ENCODE data around the gene TMOD3. TPM values are rescaled to one million over a fixed set of nuclear protein-coding genes. Genes with fewer than 3 reads are reported as not detected.

Gene TMOD3
- total and polyA plus RNA-seq, 4 donors: 12.4 to 108 (median 41.1) TPM

DNA sequence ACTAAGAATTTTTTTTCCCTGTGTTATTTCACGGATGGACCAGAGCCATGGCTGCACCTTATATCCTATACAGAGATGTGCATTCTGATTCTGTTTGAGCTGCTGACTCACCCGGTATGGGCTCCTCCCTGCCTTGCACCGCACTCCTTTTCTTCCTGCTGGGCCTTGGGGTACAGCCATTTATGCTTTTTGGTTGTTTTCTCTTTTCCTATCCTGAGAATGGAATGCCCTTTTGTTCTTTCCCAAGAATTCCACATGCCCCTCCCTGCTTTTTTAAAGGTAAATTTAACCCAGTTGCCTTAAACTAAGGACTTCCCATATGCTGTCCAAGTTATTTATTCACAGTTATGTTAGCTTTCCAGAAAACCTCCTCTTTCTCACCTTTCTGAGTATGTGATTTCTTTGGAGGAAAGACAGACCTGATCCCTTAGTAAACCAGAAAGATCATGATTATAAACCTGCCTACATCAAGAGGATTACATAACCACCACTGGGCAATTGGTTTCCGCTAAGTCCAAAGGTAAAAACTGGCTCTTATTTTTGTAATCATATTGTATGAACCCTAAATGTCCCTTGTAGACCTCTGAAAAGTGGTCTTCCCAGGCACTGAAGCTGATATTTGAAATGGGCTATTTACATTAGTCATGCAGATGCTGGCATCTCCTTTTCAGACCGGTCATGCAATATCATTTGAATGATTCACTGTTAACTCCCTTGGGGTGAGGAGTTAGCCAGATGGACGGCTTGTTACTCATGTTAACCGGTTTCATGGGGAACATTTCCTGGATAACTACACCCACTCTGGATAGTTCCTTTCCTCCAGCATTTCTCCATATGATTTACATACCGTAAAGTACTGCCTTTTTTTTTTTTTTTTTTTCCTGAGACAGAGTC, 45.5 kb downstream of the TMOD3 start:
- Histone ChIP-seq H3K4me1 (ENCODE audit: control insufficient read depth in 5 of 5, insufficient read depth in 5 of 5, low read length in 5 of 5) (peaks cover 0 to 21% (median 10%) of the 10 kb centered on the region in 5 donors), H3K27me3 (ENCODE audit: control insufficient read depth in 3 of 3, insufficient read depth in 3 of 3, low read length in 2 of 3) (no peaks in the 10 kb centered on the region), H3K9ac (ENCODE audit: insufficient read depth in 1 of 2, low read length in 2 of 2) (no peak overlapping the region), H3K9me3 (ENCODE audit: control insufficient read depth in 4 of 4, insufficient read depth in 3 of 4, low read length in 3 of 4) (peaks cover 0 to 4% (median 0%) of the 10 kb centered on the region in 4 donors), H3K4me3 (no peak overlapping the region), H3K36me3 (ENCODE audit: control insufficient read depth in 4 of 4, insufficient read depth in 4 of 4, low read length in 4 of 4) (peaks cover 6 to 20% (median 10%) of the 10 kb centered on the region in 4 donors), H3K27ac (ENCODE audit: low read depth in 1 of 2, low read length in 1 of 2) (peak overlapping the region; percentile 40 to 60)
- ATAC-seq (ENCODE audit: insufficient read depth, low FRiP score): peak; percentile 70
- DNase-seq: no peak
- TF ChIP-seq, protein P1, sequence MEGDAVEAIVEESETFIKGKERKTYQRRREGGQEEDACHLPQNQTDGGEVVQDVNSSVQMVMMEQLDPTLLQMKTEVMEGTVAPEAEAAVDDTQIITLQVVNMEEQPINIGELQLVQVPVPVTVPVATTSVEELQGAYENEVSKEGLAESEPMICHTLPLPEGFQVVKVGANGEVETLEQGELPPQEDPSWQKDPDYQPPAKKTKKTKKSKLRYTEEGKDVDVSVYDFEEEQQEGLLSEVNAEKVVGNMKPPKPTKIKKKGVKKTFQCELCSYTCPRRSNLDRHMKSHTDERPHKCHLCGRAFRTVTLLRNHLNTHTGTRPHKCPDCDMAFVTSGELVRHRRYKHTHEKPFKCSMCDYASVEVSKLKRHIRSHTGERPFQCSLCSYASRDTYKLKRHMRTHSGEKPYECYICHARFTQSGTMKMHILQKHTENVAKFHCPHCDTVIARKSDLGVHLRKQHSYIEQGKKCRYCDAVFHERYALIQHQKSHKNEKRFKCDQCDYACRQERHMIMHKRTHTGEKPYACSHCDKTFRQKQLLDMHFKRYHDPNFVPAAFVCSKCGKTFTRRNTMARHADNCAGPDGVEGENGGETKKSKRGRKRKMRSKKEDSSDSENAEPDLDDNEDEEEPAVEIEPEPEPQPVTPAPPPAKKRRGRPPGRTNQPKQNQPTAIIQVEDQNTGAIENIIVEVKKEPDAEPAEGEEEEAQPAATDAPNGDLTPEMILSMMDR (IDR thresholded peaks at IDR 0.05; ENCODE audit: control extremely low read depth, extremely low read depth): no peak
- WGBS, 2 donors: 67 to 78% methylated on average over 8 of the region's 8 CpGs

DNA sequence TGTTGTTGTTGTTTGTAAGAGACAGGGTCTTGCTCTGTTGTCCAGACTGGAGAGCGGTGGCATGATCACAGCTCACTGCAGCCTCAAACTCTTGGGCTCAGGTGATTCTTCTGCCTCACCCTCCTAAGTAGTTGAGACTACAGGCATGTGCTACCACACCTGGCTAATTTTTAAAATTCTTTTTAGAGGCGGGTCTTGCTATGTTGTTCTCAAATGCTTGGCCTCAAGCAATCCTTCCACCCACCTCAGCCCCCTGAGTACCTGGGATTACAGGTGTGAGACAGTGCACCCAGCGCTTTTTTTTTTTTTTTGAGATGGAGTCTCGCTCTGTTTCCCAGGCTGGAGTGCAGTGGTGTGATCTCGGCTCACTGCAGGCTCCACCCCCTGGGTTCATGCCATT, 46.7 kb downstream of the TMOD3 start:
- ATAC-seq (ENCODE audit: insufficient read depth, low FRiP score): peak; percentile 45
- peaks cover 0 to 22% (median 10%) of the 10 kb centered on the region in 5 donors for H3K4me1 ChIP-seq (ENCODE audit: control insufficient read depth in 5 of 5, insufficient read depth in 5 of 5, low read length in 5 of 5)
- WGBS, 2 donors: 77 to 93% methylated on average over 5 of the region's 5 CpGs

DNA sequence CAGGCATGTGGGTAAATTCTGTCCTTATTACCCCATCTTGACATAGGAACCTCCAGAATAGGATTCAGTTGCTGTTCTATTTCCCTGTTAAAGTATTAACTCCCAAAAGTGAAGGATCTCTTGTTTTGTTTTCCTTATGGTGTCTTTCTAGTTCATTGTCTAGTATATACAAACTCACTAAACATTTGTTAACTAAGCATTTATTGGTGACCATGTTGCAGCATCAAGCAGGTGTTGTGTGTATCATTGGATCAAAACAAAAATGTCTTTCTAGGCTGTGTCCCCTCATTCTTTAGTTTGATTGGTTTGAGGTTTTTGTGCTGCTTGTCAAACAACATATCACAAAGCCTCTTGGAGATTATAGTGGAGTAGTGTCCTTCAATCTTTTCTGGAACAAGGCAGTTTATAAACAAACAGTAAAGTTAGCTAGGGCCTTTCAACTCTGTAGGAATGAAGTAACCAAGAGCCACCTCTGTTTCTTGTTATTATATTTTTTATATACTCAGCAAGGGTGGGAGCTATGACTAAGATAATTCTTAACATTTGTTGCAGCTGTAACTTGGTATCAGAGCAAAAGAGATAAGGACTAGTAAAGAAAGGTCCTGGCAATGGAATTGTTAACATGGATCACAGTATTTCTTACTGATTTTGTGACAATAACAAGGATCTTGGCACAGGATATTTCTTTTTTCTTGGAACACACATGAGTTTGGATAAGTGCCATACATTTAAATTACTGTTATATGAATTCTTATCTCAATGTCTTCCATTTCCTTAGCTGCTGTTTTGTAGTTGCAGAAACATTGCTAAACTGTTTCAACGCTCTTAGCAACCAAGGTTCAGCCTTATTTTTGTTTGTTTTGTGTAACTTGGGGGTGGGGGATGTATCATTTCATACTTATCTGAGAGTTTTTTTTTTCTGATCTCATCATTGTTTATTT, 49.3 kb downstream of the TMOD3 start:
- peak; percentile 73 to 99 (median 98) for DNase-seq
- Histone ChIP-seq H3K36me3 (ENCODE audit: control insufficient read depth in 4 of 4, insufficient read depth in 4 of 4, low read length in 4 of 4) (peaks cover 0 to 6% (median 2%) of the 10 kb centered on the region in 4 donors), H3K4me1 (ENCODE audit: control insufficient read depth in 5 of 5, insufficient read depth in 5 of 5, low read length in 5 of 5) (peaks cover 0 to 31% (median 10%) of the 10 kb centered on the region in 5 donors), H3K9me3 (ENCODE audit: control insufficient read depth in 4 of 4, insufficient read depth in 3 of 4, low read length in 3 of 4) (no peaks in the 10 kb centered on the region), H3K9ac (ENCODE audit: insufficient read depth in 1 of 2, low read length in 2 of 2) (no peak overlapping the region), H3K27ac (ENCODE audit: low read depth in 1 of 2, low read length in 1 of 2) (peak overlapping the region in 1 of 2 donors; percentile 72), H3K4me3 (no peak overlapping the region), H3K27me3 (ENCODE audit: control insufficient read depth in 3 of 3, insufficient read depth in 3 of 3, low read length in 2 of 3) (no peaks in the 10 kb centered on the region)
- TF ChIP-seq, protein P1 (IDR thresholded peaks at IDR 0.05; ENCODE audit: control extremely low read depth, extremely low read depth): no peak
- ATAC-seq (ENCODE audit: insufficient read depth, low FRiP score): no peak
- WGBS, 2 donors: 10 to 17% methylated on average over 1 of the region's 1 CpG

More for the DNA sequence above, 46.7 kb downstream of the TMOD3 start:
- H3K27me3 ChIP-seq (ENCODE audit: control insufficient read depth in 3 of 3, insufficient read depth in 3 of 3, low read length in 2 of 3): no peaks in the 10 kb centered on the region
- H3K9ac ChIP-seq (ENCODE audit: insufficient read depth in 1 of 2, low read length in 2 of 2): no peak overlapping the region
- no peaks in the 10 kb centered on the region for H3K9me3 ChIP-seq (ENCODE audit: control insufficient read depth in 4 of 4, insufficient read depth in 3 of 4, low read length in 3 of 4)
- H3K4me3 ChIP-seq: no peak overlapping the region
- TF ChIP-seq, protein P1 (IDR thresholded peaks at IDR 0.05; ENCODE audit: control extremely low read depth, extremely low read depth): no peak
- DNase-seq: no peak
- peaks cover 0 to 13% (median 7%) of the 10 kb centered on the region in 4 donors for H3K36me3 ChIP-seq (ENCODE audit: control insufficient read depth in 4 of 4, insufficient read depth in 4 of 4, low read length in 4 of 4)
- no peak overlapping the region for H3K27ac ChIP-seq (ENCODE audit: low read depth in 1 of 2, low read length in 1 of 2)

All from lung (tissue), 12 donors.